HG02610 (cell line): ENCODE results near the gene TOB1.

Experiments
- ATAC-seq: cut with Tn5 transposase; IDR thresholded peaks from one replicate; pipeline ENCODE4 v1.9.1; 2021; ENCODE audit warnings: mild to moderate bottlenecking, moderate library complexity; ENCODE audit not compliant: unreplicated experiment

Gene TOB1

DNA sequence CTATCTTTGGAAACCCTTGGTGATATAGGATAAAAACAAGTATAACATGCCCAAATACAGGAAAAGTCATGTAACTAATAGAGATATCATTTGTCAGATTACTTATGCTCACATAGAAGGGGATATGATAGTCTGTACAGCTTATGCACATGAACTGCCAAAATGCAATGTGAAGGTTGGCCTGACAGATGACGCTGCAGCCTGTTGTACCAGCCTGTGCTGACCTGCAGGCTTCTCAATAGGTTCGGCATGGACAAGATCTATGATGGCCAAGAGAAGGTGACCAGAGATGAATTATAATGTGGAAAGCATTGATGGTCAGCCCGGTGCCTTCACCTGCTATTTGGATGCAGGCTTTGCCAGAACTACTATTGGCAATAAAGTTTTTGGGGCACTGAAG is 18.1 kb downstream of the TOB1 start:
- ATAC-seq: no peak

- ATAC-seq: no peak
Observed at GRCh38 chr17:50847566-50847965, 18.6 kb downstream of the TOB1 start.

DNA sequence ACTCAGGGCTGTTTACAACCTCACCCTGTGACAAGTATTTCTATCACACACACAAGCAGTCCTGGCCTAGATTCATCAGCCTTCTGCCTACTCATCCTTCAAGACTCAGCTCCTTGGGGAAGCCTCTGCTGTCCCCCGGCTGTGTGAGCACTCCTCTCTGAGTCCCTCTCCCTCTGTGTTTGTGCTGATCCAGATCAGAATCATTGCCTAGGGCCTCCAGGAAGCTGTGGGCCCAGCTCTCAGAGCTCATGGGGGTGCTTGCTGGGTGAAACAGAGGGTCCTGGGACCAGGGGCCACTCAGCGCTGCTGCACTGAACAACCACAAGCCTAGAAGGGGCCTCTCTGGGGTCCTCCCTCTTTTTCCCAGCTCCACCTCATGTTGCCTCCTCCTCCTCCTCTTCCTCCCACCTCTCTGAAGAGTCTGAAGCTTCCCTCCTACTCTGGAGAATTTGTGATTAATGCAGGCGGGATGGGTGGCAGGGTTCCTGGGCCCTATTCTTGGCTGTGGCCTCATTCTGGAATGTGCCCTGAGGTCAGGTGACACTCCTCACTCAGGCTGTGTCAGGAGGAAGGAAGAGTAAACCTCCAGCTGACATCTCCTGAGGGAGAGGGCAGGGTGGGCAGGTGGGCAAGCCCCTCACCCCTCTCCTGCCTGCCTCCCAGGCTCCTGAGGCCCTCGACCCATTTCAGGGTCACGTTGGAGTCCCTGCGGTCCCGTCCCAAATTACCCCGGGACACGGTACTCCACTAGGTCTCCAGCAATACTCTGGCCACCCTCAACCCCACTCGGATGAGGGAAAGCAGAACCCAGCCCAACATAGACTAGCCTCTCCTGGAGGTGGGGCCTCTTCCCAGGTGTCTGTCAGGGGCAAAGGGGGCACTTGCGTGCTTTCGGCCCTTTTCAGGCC is 20.7 kb downstream of the TOB1 start:
- no peak for ATAC-seq

- no peak for ATAC-seq
Observed at GRCh38 chr17:50844117-50844700, 21.9 kb downstream of the TOB1 start.

- ATAC-seq: no peak
Observed at GRCh38 chr17:50843150-50843905, 22.8 kb downstream of the TOB1 start.

- ATAC-seq: no peak
Observed at GRCh38 chr17:50842506-50843149, 23.5 kb downstream of the TOB1 start.

- ATAC-seq: no peak
Observed at GRCh38 chr17:50841949-50842354, 24.2 kb downstream of the TOB1 start.

DNA sequence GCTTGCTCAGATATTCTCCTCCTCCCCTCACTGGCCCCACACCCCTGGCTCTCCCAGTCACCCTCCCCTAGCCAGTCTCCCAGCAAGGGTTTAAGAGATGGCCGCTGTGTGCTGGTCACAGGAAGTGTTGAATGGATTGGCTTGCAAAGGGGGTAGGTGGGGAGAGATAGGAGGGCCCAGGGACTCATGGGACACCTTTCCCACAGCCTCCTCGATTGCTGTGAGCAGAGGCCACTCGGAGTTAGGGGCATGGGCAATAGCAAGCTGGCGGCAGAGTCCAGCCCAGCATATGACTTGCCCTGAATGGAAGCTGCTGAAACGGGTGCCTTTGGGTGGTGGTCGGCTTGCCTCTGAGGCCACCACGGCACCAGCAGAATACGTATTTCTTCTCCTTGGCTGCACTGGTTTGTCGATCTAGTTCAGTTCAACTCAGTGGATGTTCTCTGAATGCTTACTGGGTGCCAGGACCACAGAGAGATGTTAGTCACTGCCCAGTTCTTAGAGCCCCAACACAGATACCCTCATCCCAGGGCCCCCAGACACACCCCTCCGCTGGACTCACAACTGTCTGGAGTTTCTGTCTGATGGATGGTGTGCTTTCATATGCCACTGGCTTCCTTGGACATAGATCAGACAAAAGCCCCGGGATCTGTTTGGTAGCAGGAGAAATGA is 24.7 kb downstream of the TOB1 start:
- no peak for ATAC-seq

GRCh38 chr17:50840311-50840851 is 25.8 kb downstream of the TOB1 start:
- no peak for ATAC-seq

- no peak for ATAC-seq
Observed at GRCh38 chr17:50839591-50840310, 26.4 kb downstream of the TOB1 start.

DNA sequence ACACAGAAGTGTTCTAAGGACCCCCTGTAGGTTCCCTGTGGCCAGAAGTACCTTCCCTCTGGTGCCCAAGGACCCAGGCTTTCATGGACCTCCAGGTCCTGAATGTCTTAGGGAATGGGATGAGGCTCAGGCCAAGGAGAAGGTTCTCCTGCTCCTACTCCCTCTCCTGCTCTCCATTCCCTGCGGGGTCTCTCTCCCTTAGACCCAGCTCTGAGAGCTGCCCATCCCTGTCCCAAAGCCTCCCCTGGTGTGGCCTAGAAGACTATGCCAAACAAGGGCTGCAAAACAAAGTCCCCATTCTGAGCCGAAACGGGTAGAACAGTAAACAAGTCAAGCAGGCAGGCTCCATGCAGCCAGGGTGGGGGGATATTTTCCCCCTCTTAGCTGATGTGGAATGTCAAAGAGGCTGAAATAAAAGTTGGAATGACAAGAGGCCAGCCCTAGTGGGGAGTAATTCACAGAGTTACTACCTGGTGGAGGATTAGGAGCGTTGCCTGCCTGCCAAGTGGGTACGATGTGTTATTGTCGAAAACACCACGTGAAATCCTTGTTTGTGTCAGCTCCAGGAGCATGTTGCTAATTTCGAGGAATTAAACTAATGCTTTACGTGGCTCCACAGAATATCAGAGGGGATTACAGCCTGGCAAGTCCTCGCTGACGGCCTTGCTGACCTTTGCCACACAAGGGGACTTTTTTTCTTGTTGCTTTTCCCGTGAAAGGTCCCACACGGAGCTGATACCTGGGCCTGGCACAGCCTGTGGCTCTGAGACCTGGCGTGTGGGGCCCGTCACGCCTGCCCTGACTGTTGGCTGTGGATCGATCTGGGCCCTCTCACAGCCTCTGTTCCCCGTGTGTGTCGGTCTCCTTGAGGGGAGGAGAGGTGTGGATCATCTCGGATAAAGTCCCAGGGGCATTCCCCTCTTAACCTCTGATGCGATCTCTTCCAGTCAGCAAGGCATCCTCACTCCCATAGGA is 27.9 kb downstream of the TOB1 start:
- no peak for ATAC-seq

DNA sequence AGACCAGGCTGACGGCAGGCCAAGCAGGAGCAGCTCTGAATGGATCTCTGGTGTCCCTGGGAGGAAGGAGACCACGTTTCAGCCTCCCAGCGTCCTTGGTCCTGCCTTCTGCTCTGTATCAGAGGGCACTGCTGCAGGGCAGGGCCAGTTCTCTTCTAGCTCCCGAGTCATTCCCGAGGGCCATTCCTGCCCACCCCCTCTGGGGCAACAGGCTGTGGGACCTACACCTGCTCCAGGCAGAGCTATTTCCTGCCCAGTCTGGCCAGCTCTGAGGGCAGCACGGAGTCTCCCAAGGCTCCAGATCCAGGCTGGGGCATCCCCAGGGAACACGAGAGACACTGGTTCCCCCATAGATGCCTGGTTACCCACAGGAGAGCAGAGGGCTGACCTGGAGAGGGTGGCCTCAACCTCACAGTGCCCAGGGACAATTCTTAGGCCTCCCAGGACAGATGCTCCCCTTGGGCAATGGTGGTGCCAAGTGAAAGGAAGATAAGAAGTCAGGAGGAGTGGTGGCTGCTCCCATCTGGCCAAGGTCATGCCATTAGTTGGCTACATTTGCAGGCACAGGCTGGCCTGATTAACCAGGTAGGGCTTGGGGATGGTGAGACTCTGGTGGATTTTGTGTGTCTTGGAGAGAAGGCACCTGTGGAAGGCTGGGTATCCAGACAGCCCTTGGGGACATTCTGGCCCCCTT is 28.7 kb downstream of the TOB1 start:
- no peak for ATAC-seq

GRCh38 chr17:50836826-50837225 is 29.3 kb downstream of the TOB1 start:
- ATAC-seq: no peak

GRCh38 chr17:50835301-50836234 is 30.6 kb downstream of the TOB1 start, which contains the start of gene WFIKKN2:
TSS of gene WFIKKN2 (plus strand) at chr17:50835586. CDS start at chr17:50835938, 352 bp downstream.
- no peak for ATAC-seq

GRCh38 chr17:50834429-50835300 is 31.5 kb downstream of the TOB1 start:
- no peak for ATAC-seq
